NCI-H82 (cell line): ENCODE data around the gene NAP1L2.
"Not testable (repeated sequence)": the region's sequence is repeated elsewhere in the genome, so short reads cannot be mapped to it uniquely, and the experiment has no call there.

Source experiments
- DNase-seq: peaks from one replicate; lab custom pipeline; 2025; lab: John Stamatoyannopoulos, UW

NAP1L2 gene, protein sequence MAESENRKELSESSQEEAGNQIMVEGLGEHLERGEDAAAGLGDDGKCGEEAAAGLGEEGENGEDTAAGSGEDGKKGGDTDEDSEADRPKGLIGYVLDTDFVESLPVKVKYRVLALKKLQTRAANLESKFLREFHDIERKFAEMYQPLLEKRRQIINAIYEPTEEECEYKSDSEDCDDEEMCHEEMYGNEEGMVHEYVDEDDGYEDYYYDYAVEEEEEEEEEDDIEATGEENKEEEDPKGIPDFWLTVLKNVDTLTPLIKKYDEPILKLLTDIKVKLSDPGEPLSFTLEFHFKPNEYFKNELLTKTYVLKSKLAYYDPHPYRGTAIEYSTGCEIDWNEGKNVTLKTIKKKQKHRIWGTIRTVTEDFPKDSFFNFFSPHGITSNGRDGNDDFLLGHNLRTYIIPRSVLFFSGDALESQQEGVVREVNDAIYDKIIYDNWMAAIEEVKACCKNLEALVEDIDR

GRCh38 chrX:73214426-73215094, at the start of gene NAP1L2:
TSS of gene NAP1L2 (minus strand) at chrX:73214851. CDS start at chrX:73214492, 359 bp downstream.
- DNase-seq: peak; percentile 13

- peak; percentile 37 for DNase-seq
These were observed 48.3 kb upstream of the NAP1L2 start for GRCh38 chrX:73262991-73263390.

DNA sequence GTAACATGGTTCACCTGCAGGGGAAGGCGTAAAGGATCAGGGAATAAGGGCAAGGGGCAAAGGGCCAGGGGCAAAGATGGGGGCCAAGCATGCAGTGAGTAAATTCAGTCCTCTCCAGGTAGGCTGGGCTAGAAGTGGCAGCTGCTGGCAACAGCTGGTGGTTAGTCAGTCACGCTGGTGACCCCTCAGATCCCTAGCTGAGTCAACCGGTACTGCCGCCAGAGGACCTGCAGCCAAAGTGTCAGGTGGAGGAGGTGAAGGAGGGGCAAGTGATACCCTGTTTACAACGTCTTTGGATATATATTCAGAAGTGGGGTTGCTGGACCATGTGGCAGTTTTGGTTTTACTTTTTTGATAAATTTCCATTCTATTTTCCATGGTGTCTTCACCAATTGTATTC, 24.6 kb upstream of the NAP1L2 start:
- peak; percentile 8 for DNase-seq

DNA sequence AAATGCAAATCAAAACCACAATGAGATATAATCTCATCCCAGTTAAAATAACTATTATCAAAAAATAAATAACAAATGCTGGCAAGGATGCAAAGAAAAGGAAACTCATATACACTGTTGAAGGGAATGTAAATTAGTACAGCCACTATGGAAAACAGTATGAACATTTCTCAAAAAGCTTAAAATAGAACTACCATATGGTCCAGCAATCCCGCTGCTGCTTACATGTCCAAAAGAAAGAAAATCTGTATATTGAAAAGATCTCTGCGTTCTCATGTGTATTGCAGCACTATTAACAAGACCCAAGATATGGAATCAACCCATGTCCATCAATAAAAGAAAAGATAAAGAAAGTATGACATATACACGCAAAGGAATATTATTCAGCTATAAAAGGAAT, 3.0 kb upstream of the NAP1L2 start:
- DNase-seq: no peak

DNA sequence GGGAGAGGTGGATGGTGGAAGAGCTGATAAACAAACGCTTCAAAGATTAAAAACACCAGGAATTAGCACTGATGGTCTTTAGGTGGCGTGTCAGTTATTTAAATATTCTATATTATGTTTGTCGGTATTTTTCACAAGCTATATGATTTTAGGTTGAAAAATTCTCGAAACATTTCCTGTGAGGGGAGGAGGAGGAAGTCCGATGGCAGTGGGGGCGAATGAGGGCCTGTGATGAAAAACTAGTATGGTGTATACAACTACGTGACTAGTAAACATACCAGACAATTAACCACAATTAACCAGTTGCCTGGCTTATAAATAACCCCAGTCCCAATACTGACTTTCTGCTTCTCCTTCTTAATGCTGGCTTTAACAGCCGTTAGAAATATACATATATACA, 595 bp upstream of the NAP1L2 start:
- DNase-seq: no peak

- no peak for DNase-seq
These were observed 771 bp downstream of the NAP1L2 start for GRCh38 chrX:73213734-73214425.

GRCh38 chrX:73206366-73206765, 8.3 kb downstream of the NAP1L2 start:
- DNase-seq: no peak

DNA sequence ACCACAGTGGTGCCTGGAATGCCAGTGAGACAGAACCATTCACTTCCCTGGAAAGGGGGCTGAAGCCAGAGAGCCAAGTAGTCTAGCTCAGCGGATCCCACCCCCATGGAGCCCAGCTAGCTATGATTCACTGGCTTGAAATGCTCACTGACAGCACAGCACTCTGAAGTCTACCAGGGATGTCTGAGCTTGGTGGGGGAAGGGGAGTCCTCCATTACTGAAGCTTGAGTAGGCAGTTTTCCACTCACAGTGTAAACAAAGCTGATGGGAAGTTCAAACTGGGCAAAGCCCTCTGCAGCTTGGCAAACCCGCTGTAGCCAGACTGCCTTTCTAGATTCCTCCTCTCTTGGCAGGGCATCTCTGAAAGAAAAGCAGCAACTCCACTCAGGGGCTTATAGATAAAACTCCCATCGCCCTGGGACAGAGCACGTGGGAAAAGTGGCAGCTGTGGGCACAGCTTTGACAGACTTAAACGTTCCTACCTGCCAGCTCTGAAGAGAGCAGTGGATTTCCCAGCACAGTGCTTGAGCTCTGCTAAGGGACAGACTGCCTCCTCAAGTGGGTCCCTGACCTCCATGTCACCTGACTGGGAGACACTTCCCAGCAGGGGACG, 32.0 kb downstream of the NAP1L2 start:
- no peak for DNase-seq

GRCh38 chrX:73168945-73169344, 45.7 kb downstream of the NAP1L2 start:
- not testable (repeated sequence) for DNase-seq
